HG03139 (cell line): Measurements from ENCODE around the gene PODXL.

Experiments
- ATAC-seq: cut with Tn5 transposase; IDR thresholded peaks from one replicate; pipeline ENCODE4 v1.9.1; 2021; ENCODE audit not compliant: unreplicated experiment

PODXL gene

DNA sequence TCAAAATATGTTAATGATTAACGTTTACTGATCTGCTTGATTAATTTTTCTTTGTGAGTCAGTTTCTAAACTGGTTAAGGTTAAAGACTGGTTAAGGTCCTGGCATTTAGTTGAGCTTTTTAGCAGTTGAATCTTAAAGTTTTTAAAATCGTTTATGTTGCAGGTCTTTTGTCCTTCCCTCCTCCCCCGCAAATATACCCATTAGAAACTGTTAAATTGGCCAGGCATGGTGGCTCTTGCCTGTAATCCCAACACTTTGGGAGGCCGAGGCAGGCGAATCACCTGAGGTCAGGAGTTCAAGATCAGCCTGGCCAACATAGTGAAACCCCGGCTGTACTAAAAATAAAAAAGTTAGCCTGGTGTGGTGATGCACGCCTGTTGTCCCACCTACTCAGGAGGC, 100.9 kb downstream of the PODXL start:
- no peak for ATAC-seq

DNA sequence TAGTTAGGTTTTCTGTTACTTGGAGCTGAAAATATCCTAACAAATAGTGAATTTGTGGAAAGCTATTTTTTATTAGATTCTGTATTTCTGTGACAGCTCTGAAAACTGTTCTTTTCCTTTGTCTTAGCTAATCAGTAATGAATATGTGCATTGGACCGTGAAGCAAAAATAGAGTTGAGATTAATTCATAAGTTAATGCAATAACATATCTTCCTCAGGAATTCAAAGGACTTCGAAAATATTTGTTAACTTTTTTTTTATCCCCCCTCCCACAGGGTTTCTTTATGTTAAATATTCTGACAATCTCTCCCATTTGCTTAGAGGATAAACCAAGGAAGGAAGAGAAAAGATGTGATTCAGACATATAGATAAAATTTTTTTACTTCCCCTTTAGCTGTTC, 101.4 kb downstream of the PODXL start:
- no peak for ATAC-seq

DNA sequence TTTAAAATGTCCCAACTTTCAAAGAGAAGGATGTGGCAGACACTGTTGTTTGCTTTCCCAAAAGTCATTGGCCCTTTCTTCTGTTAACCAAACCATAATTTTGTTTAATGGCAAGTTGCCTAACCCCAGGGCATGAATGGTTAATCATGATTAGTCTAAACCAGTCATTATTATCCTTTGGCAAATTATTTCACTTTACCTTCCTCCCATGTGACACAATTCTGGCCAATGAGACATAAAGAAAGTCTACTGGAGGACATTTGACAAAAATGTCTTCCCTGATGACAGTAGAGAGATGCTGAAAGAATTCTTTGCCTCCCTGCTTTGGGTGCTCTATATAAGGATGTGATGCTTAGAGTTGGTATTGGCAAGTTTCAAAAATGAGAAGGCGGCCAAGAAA, 101.9 kb downstream of the PODXL start:
- no peak for ATAC-seq
